Brain microvascular endothelial cell (primary cell): ENCODE measurements around the gene SCARB1.

ENCODE experiments used
- DNase-seq: peaks from one replicate; pipeline ENCODE4 v3.0.0-alpha.2; 2020
- H3K27ac ChIP-seq: fragments of 250-450 bp; sonication (Bioruptor Pico); 2 replicates; pipeline ENCODE4 v1.5.1; 2020; ENCODE audit warnings: mild to moderate bottlenecking, moderate library complexity
- H3K27me3 ChIP-seq: fragments of 250-450 bp; sonication (Bioruptor Pico); replicated peaks from 2 replicates; pipeline ENCODE4 v1.5.1; 2020; ENCODE audit warnings: mild to moderate bottlenecking
- H3K36me3 ChIP-seq: fragments of 250-450 bp; sonication (Bioruptor Pico); replicated peaks from 2 replicates; pipeline ENCODE4 v1.5.1; 2020; ENCODE audit warnings: mild to moderate bottlenecking
- H3K4me3 ChIP-seq: 2 replicates; pipeline ENCODE4 v1.5.1; 2011; ENCODE audit warnings: low read depth, mild to moderate bottlenecking, control low read depth, low read length, moderate library complexity
- CTCF ChIP-seq: IDR thresholded peaks from 2 replicates; pipeline ENCODE4 v1.5.1; 2011; ENCODE audit warnings: low read depth, mild to moderate bottlenecking, moderate library complexity, low read length, control low read depth, inconsistent platforms; ENCODE audit errors: missing control alignments
- in situ Hi-C: cut with HindIII; loops from 2 replicates; pipeline ENCODE4 v1.10.0; 2017; ENCODE audit warnings: low sequenced_read_pairs, low pct_ligation_motif_present

The SCARB1 gene

GRCh38 chr12:124830306-124830705 is 33.4 kb downstream of the SCARB1 start:
- DNase-seq: no peak
- H3K36me3 ChIP-seq: no peaks in the 10 kb centered on the region
- H3K4me3 ChIP-seq: no peak overlapping the region
- H3K27me3 ChIP-seq: no peaks in the 10 kb centered on the region
- no peak overlapping the region for H3K27ac ChIP-seq
- in situ Hi-C loops: no loop called here
- TF ChIP-seq CTCF: no peak

GRCh38 chr12:124829708-124830304 is 33.9 kb downstream of the SCARB1 start:
- no peak for TF ChIP-seq CTCF
- Histone ChIP-seq H3K36me3 (no peaks in the 10 kb centered on the region), H3K27ac (peak overlapping the region; percentile 87), H3K27me3 (no peaks in the 10 kb centered on the region), H3K4me3 (no peak overlapping the region)
- in situ Hi-C loops: no loop called here
- no peak for DNase-seq

- Histone ChIP-seq H3K27ac (peak overlapping the region; percentile 87), H3K27me3 (no peaks in the 10 kb centered on the region), H3K36me3 (no peaks in the 10 kb centered on the region), H3K4me3 (no peak overlapping the region)
- peak; percentile 96 for DNase-seq
- in situ Hi-C loops: no loop called here
- TF ChIP-seq CTCF: no peak
Observed at GRCh38 chr12:124829008-124829707, 34.5 kb downstream of the SCARB1 start.

GRCh38 chr12:124828264-124829007 is 35.2 kb downstream of the SCARB1 start:
- no peak for TF ChIP-seq CTCF
- Histone ChIP-seq H3K36me3 (no peaks in the 10 kb centered on the region), H3K4me3 (no peak overlapping the region), H3K27ac (peak overlapping the region; percentile 87), H3K27me3 (no peaks in the 10 kb centered on the region)
- DNase-seq: peak; percentile 46
- in situ Hi-C loops: no loop called here

GRCh38 chr12:124827588-124828184 is 36.0 kb downstream of the SCARB1 start:
- H3K27ac ChIP-seq: no peak overlapping the region
- H3K4me3 ChIP-seq: no peak overlapping the region
- no peaks in the 10 kb centered on the region for H3K36me3 ChIP-seq
- H3K27me3 ChIP-seq: no peaks in the 10 kb centered on the region
- no peak for TF ChIP-seq CTCF
- DNase-seq: no peak
- in situ Hi-C loops: no loop called here
